ENCODE measurements around the gene FNDC3B.

FNDC3B gene

GRCh38 chr3:172287937-172288477, 248.6 kb downstream of the FNDC3B start:
- TF ChIP-seq CTCF (IDR thresholded peaks at IDR 0.05): no peak

DNA sequence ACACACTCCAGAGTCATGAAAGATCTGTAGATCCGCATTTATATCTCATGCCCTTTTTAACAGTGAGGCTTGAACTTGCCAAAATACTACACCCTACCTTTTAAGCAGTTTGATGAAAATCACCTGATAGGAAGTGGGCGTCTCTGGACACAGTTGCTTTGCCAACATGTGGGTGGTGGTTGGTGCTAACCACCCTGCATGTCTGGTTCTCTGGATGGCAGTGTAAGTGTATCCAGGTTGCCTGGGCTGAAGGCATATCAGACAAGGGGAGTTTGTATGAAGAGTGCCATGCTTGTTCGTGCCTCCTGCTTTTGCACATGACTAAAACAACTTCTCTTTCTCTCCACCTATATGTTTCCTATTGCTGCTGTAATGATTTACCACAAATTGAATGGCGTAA, 249.3 kb downstream of the FNDC3B start:
- TF ChIP-seq CTCF (IDR thresholded peaks at IDR 0.05): no peak

GRCh38 chr3:172289583-172289982, 250.2 kb downstream of the FNDC3B start:
- peak; percentile 44; the same call in 1 of the 2 replicates for TF ChIP-seq CTCF (IDR thresholded peaks at IDR 0.05)

- TF ChIP-seq CTCF (IDR thresholded peaks at IDR 0.05): no peak
These were observed 251.1 kb downstream of the FNDC3B start for GRCh38 chr3:172290457-172290856.

- no peak for TF ChIP-seq CTCF (IDR thresholded peaks at IDR 0.05)
These were observed 252.3 kb downstream of the FNDC3B start for GRCh38 chr3:172291650-172292049.

GRCh38 chr3:172292422-172292821, 253.0 kb downstream of the FNDC3B start:
- no peak for TF ChIP-seq CTCF (IDR thresholded peaks at IDR 0.05)

GRCh38 chr3:172293093-172293492, 253.7 kb downstream of the FNDC3B start:
- no peak for TF ChIP-seq CTCF (IDR thresholded peaks at IDR 0.05)

- no peak for TF ChIP-seq CTCF (IDR thresholded peaks at IDR 0.05)
These were observed 254.9 kb downstream of the FNDC3B start for GRCh38 chr3:172294223-172294806.

Measured in LNCAP (cell line).